D341Med (cell line): ENCODE data around the gene CROCC2.

Experiments
- DNase-seq: peaks from one replicate; pipeline ENCODE4 v3.0.0; 2012; ENCODE audit warnings: low spot score

The CROCC2 gene

DNA sequence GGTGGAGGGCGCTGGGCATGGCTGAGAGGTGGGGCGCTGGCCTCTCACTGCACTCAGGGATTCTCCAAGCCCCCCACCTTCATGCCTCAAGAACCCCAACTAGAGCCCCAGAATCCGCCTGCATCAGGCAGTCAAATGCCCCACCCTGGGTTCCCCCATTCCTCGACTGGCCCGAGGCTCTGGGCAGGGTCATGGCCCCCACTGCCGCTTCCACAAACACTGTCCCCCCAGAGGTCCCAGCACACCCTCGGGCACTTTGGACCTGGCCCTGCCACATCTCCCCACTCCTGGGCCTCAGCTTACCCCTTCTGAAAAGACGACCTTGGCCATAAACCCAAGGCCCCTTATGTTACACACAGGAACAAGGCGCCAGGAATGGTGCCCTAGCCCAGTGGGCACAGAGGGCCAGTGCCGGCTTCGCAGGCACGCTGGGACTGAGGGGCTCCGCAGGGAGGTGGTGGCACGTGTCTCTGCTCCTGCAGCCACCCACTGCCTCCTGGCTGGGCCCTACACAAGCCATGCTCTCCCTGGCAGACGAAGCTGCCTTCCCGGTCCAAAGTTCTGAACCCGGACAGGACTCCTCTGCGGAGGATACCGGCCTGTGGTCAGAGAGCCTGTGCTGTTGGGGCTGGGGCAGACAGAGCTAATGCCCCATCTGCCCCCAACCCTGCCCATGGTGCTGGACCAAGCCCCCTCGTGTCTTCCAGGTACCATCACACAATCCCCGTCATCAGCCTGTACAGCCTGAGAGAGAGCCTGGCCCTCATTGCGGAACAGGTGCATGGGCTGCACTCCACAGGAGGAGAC, 30.7 kb upstream of the CROCC2 start:
- no peak for DNase-seq

DNA sequence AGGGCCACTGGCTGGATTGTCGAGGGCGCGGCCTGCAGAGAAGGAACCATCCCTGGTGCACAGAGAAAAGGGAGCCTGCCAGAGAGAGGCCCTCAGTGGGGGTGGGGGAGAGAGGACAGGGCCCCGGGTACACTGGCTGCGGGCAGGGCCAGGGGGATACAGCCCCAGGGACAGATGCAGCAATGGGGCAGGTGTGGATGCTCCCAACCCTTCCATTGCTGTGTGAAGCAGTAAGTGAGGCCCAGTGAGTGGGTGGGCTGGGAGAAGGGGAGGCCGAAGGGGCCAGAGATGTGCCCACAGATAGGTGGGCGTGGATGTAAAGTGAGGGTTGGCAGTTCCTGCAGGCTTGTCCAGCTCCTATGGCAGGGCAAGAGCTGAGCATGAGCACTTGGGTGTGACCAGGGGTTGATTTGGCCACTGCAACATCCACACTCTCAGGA, 30.1 kb upstream of the CROCC2 start:
- no peak for DNase-seq

DNA sequence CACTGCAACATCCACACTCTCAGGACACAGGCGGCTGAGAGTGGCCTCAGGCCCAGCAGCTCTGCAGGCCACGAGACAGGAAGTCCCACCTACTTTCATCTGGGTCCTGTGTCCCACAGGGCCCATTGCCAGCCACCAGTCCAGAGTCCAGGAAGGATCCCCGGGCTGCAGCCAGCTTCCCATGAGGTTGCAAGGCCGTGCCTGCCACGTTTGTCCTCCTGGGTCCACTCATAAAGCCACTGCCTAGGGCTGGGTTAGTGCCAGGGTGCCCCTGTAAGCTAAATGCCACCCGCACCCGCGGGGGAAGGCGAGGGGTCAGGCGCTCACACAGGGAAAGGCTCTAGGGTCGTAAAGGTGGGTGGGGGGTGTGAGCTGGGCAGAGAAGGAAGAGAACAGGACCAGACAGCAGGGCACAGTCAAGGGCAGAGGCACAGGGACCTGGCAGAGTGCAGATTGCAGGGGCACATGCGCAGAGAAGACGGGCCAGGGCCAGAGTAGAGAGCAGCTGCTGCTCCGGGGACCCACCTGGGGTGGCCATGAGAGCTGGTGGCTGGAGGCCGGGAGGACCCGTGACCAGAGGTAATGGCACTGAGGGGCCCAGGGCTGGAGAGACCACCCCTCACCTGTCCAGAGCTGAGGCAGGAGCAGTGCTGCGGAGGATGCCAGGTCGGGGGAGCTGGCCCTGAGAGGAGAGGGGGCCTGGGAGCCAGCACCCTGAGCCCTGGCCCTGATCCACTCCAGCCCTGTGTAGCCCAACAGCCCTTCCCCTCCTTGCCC, 29.5 kb upstream of the CROCC2 start:
- DNase-seq, result no peak

DNA sequence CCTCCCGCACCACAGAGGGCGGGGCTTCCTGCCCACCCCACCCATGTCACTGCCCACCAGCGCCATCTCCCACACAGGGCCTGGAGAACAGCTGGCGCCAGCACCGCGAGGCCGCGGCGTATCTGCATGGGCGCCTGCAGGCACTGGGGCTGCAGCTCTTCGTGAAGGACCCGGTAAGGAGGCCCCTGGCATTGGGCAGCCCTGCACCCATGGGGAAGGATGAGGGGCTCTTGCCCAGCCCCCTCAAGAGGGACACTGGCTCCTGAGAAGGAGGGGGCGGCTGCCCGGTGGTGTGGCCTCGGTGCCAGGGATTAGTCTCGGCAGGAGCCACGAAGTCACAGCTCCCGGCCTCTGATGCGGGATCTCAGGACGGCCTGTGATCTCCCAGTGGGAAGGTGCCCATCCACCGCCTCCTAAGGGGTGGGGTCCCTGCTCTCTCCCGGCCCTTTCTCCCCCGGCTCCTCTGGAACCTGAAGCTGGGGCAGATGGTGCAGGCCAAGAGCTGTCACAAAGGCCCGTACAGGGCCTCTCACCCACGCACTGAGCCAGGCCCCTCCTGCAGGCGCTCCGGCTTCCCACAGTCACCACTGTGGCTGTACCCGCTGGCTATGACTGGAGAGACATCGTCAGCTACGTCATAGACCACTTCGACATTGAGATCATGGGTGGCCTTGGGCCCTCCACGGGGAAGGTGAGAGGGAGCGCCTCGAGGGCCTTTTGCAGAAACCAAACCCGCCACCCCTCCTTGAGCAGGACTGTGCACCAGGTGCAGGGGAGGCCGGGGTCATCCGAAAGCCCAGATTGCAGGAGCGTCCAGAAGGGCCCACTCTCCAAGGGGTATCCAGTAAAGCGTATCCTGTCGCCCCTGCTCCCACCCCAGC, 28.4 kb upstream of the CROCC2 start:
- DNase-seq, result peak; percentile 23

DNA sequence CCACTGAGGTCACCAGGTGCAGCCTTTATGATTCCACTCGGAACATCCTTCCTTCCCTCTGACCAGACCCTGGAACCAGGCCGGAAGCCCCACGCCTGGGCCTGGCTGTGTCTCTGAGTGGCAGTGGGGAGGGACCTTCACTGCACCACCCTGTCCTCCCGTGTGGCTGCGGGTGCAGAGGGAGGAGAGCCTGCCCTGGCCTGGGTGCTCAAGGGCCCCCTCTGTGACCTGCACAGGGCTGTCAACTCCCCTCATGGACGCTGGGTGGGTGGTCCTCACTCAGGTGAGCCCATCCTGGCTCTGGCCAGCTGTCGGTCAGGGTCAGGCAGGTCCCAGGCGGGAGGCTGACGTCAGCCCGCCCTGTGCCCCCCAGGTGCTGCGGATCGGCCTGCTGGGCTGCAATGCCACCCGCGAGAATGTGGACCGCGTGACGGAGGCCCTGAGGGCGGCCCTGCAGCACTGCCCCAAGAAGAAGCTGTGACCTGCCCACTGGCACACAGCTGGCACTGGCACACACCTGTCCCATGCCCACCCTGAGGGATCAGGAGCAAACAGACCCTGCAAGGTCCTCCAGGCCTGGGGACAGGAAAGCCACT, 27.7 kb upstream of the CROCC2 start:
- DNase-seq, result no peak

DNA sequence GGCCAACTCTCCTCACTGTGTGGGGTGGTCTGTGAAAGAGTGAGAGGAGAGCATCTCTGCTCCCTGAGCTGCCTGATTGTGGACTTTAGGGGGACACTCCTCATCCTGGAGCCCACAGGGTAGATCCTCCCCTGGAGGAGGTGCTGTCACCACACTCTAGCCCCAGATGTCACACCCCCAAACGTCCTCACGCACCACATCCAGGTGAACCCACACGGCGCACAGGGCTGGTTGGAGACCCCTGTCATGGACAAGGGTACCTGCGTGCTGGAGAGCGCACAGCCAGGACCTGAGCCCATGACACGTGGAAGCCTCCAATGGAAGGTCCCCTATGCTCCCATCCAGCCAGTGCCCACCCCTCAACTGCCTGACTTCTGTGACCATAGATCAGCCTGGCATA, 27.0 kb upstream of the CROCC2 start:
- no peak for DNase-seq

DNA sequence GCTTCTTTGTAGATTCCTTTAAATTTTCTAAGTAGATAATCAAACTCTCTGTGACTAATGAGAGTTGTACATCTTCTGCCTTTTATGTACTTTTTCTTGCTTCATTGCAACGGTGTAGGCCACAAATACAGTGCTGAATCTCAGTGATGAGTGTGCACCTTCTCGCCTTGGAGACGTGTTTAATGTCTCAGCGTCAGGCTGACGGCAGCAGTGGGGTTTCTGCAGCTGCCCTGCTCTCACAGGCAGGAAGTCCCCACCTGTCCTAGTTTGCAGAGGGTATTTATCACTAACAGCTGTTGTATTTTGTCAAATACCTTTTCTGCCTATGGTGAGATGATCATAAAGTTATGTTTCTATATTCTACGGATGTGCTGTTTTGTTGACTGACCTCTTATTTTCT, 24.2 kb upstream of the CROCC2 start:
- DNase-seq, result no peak

DNA sequence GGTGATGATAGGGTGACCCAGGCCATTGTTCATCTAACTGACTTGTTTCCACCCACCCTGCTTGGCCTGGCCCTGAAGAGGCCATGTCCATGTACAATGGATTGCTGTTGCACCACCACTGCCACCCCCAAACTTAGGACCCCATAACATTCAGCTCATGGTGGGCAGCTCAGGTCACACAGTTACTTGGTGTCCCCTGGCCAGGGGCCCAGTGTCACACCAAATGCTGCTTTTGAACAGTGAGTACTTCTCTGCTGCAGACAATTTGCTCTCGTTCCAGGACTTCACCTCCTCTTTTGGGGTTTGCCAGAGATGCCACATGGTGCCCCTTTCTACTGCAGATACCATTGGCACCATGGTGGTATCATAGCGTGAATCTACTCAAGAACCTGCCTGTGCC, 21.9 kb upstream of the CROCC2 start:
- DNase-seq, result no peak

DNA sequence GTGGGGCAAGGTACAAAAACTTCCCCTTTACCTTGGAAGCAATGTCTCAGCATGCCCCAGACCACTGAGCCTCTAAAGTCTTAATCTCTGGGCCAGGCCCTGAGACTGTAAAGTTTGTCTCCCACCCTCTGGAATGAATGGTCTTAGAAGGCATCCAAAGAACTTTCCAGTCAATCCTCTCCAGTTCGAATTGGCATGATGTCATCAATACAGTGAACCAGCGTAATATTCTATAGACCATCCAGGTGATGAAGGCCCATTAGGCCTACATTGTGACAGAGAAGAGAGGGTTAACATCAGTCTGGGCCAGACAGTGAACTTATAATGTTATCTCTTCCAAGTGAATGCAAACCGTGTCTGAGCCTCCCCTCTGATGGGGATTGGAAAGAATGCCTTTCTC, 21.4 kb upstream of the CROCC2 start:
- no peak for DNase-seq

DNA sequence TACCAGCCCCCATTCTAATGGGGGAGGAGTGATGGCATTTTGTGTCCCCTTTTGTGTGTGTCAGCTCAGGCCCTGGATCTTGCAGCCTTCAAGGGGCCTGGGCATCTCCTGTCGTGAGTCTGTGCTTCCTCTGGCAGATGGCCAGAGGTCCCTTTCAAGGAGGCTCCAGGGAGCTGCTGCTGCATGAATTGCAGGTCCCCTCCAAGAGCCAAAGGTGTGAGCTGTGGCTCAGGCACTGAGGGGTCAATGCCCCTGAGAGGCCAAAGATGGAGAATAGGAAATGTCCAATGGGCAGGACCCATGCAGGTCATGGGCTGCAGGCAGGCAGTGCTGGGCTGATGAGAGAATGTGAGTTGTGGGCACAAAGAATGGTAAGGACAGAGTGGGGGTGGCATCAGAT, 20.6 kb upstream of the CROCC2 start:
- no peak for DNase-seq

DNA sequence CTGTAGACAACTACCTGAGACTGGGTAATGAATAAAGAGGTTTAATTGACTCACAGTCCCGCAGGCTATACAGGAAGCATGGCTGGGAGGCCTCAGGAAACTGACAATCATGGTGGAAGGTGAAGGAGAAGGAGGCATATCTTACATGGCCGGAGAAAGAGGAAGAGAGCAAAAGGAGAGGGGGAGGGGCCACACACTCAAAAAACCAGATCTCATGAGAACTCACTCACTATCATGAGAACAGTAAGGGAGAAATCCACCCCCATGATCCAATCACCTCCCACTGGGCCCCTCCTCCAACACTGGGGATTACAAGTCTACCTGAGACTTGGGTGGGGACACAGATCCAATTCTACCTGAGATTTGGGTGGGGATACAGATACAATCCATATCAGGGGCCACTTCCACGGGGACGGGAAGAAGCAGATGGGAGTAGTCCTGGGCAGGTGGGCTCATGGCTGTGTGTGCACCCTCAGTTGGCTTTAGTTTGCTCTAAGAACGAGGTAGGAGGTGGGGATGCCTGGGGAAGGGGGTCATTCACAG, 20.0 kb upstream of the CROCC2 start:
- DNase-seq, result no peak

DNA sequence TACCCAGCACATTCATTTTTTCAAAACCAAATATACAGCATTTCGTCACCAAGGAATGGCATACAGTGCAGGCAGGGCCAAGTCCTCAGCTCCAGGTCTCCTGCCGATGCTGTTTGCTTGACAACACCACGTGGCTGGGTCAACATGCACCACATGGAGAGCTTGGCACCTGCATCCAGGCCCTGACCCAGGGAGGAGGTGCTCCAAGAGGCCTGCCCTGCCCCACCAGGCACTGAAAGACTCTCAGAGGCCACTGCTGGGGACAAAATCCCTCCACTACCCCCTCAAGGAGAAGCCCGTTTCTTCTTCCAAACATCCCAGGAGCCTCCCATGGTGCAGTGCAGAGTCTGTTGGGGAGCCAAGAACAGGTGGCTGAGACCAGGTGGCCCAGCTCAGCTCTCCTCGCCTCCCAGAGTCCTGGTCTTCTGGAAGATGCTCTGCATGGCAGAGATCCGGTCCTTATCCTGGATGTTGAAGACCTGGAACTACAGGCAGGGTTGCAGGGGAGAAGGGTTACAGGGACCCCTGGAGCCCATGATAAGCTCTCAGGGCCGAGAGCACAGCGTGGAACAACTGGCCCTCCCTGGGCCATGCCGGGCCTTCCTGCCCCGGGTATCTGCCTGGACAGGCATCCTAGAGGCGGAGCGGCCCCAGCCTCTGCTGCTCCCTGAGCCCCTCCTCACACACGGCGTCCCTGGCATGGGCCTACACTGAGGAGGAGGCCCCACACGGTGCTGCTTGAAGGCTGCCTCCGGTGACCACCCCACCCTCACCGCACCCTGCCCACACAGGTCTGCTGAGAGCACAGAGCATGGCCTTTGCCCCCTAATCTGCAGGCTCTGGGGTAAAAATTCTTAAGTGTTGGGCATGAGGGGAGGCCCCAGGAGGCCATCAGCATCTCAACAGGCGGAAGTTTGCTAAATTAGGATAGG, 19.2 kb upstream of the CROCC2 start:
- DNase-seq, result no peak

DNA sequence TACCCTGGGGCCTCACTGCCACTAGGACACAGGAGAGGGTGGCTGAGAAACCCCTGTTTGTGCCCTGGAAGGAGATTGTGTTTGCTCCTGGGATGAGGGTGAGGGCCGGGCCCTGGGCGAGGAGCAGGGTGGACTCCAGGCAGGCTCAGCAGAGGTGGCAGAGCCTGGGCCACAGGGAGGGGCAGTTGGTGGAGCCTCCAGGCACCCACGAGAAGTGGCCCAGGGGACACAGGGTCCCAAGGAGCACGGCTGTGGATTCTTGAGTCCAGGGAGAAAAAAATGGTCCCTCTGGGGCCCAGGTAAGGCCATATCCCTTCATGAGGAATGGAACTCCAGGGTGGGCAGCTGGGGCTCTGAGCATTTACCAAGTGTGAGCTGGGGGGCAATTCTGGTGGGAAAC, 18.5 kb upstream of the CROCC2 start:
- DNase-seq, result no peak

DNA sequence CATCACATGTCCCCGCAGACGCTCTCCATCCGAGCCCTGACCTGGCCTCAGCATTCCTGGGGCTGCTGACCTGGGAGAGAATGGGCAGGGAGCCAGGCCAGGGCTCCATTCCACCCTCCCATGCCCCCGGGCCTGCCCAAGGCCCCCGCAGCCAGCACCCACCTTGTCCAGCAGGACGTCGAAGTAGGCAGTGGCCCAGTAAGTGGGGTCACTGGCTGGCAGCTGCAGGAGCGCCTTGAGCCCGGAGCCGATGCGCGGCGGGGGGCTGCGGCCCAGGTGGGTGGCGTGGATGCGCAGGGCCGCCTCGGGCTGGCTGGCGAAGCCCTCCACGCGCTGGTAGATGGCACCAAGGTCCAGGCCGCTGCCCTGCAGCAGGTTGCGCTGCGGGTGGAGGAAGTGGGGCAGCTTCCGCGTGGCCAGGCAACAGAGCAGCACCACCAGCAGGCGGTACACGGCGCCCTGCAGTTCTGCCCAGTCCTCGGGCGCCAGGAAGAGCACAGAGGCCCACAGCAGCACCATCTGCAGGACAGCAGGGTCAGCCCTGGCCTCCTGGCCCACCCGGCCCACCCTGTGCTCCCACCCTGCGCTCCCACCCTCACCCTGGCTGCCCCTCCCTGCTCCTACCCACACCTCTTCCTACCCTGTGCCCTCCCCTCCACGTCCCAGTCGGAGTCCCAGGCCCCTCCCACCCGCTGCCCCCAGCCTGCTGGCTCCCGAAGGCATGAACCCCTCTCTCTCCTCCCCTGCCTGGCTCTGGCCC, 17.8 kb upstream of the CROCC2 start:
- no peak for DNase-seq

DNA sequence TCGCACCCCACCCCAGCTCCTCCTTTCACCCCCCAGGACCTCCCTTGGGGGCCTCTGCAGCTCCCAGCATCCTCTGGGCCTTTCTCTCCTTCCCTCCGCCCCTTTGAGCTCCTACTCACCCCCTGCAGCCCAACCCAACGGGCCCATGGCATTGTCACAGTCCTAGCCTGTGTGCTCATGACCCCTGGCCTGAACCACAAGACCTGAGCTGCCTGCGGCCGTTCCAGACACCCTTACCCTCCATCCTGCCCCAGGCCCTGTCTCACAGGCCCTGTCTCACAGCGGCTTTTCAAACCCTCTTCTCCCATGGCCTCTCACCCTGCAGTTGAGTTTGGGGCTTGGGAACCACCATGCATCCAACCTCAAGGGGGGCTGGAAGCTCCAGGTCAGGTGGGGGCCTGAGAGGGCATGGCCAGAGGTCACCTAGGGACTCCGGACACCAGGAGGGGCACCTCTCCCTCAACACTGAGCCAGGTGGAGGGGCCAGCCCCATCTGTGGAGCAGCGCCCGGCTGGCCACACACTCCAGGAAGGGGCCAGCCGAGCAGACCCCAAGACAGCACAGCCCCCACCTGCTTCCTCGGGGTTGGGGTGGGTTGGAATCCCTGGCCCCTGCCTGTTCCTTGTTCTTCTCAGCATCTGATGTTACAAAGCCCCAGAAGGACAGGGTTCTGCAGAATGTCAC, 17.1 kb upstream of the CROCC2 start:
- DNase-seq, result no peak

DNA sequence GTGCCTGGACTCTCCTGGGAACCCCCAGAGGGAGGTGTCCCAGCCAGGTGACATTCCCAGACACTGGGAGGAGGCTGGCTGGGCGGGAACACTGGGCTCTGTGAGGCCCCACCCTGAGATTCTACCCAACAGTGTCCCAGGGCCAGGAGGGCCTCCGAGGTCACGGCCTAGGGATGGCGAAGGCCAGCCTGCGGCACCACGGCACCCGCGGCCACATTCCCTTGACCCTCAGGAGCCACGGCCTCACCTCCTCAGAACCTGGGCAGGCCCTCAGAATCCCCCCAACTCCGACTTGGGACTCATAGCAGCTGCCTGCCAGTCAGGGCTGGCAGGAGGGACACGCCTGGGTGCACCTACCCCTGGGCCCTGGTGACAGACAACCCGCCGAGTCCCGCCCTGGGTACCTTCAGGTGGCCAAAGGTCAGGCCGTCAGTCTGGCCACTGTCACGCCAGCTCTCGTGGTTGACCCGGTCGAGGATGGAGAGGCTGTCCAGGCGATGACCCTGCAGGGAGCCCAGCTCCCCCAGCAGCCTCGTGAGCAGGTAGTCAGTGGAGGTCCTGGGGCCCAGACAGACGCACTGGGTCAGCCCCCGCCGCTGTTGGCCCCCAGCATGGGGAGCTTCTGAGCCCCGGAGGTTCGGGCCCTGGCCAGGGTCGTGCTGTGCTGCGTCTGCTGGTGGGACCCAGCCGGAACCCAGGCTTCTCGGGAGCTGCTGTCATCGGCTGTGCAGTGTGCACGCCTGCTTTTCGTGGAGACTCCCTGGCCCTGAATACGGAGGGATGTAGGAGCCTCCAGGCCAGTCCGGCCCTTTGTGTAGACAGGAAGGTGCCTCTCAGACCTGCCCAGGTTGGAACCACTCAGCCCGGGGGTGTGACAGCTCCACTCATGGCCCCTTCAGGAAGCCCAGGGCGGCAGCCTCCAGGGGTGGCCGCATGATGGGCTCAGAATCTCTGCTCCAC, 16.3 kb upstream of the CROCC2 start:
- no peak for DNase-seq

DNA sequence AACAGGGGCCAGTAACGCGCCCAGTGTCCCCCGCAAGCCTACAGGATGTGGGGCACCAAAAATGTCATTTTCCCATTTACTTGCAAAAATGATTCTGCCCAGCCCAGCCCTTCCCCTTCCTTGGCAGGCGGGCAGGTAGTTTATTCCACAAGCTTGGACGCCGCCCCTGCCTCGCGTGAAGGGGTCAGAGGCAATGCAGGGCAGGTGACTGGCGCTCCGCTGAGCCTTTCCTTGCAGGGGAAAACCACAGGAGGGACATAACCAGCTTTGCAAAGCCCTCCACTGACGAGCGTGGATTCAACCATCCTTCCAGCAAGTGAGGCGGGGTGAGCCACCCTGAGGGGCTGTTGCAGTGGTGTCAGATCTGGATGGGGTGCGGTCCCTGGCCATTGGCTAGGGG, 15.4 kb upstream of the CROCC2 start:
- DNase-seq, result no peak
